Spleen (tissue), 7 donors: ENCODE measurements around the gene FAM222B.

Experiments
- POLR2AphosphoS5 ChIP-seq, 3 donors: sonication (generic); formaldehyde crosslinking; IDR thresholded peaks; one replicate each; pipeline ENCODE4 v1.5.1; 2017; ENCODE audit warnings: antibody characterized with exemption in 3 of 3
- TF ChIP-seq, protein P1 (sequence below), 11 experiments: fragments of 200-600 bp in 7 of 11; fragments of 450-650 bp in 4 of 11; sonication (generic) in 4 of 11; IDR thresholded peaks in 8 of 11; conservative IDR thresholded peaks in 3 of 11; 1 replicate in 7 of 11; 2 replicates in 4 of 11; pipeline versions ENCODE4 v1.4.0 to v1.8.0; 2016 to 2021; ENCODE audit warnings: antibody characterized with exemption in 11 of 11, inconsistent platforms in 4 of 11, mild to moderate bottlenecking in 1 of 11
- donor health status: DM: no; HTN: no; CAD: no; lungs with moderate emphysema.
- donor health status: DM: no; HTN: no; CAD: no.
- donor health status: DM: no; HTN: no; CAD: no.

DNA sequence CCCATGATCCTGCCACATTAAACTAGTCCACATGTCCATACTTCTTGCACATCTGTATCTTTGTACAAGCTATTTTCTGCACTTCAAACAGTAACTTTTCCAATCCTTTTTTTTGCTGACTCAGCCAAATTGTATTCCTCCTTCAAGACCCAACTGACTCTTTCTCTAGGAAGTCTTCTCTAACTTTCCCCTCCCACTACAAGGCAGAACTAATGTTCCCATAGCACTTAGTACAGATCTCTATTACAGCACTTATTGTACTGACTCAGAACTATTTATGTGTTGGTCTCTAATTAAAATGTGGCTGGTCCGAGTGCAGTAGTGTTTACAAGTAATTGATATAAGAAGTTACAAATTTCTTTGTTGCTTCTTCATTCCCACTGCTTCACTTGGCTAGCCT, 8.2 kb downstream of the FAM222B start:
- TF ChIP-seq, protein P1, sequence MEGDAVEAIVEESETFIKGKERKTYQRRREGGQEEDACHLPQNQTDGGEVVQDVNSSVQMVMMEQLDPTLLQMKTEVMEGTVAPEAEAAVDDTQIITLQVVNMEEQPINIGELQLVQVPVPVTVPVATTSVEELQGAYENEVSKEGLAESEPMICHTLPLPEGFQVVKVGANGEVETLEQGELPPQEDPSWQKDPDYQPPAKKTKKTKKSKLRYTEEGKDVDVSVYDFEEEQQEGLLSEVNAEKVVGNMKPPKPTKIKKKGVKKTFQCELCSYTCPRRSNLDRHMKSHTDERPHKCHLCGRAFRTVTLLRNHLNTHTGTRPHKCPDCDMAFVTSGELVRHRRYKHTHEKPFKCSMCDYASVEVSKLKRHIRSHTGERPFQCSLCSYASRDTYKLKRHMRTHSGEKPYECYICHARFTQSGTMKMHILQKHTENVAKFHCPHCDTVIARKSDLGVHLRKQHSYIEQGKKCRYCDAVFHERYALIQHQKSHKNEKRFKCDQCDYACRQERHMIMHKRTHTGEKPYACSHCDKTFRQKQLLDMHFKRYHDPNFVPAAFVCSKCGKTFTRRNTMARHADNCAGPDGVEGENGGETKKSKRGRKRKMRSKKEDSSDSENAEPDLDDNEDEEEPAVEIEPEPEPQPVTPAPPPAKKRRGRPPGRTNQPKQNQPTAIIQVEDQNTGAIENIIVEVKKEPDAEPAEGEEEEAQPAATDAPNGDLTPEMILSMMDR (IDR thresholded peaks at IDR 0.05 in 8 of 11, conservative IDR thresholded peaks at IDR 0.05 in 3 of 11) = no peak
- TF ChIP-seq POLR2AphosphoS5 (IDR thresholded peaks at IDR 0.05) = no peak
